VCaP (cell line): Measurements from ENCODE around the gene PRDM16.

Experiments used
- H3K27ac ChIP-seq: fragments of 450-650 bp; 2 replicates; pipeline ENCODE4 v1.5.1; 2017
- TF ChIP-seq, protein P1 (sequence below): fragments of 450-650 bp; conservative IDR thresholded peaks from 2 replicates; pipeline ENCODE4 v1.5.1; 2017; ENCODE audit warnings: mild to moderate bottlenecking, moderate library complexity

The PRDM16 gene

DNA sequence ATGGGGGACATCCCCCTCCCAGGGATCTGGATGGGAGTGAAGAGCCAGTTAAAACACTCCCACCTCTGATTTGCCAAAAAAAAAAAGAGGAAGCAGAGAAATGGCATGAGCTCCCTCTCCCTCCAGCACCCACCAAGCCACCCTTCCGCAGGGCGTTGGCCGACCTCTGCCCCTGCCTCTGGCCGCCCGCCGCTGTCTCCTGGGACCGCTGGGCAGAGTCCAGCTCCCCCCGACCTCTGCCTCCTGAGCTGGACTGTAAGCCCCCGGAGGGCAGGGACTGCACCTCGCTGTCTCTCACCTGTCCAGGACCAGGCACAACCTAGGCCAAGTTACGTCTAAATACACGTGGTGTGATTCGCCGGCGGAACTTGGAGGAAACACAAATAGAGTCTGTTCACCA lies 174.3 kb downstream of the PRDM16 start:
- TF ChIP-seq, protein P1, sequence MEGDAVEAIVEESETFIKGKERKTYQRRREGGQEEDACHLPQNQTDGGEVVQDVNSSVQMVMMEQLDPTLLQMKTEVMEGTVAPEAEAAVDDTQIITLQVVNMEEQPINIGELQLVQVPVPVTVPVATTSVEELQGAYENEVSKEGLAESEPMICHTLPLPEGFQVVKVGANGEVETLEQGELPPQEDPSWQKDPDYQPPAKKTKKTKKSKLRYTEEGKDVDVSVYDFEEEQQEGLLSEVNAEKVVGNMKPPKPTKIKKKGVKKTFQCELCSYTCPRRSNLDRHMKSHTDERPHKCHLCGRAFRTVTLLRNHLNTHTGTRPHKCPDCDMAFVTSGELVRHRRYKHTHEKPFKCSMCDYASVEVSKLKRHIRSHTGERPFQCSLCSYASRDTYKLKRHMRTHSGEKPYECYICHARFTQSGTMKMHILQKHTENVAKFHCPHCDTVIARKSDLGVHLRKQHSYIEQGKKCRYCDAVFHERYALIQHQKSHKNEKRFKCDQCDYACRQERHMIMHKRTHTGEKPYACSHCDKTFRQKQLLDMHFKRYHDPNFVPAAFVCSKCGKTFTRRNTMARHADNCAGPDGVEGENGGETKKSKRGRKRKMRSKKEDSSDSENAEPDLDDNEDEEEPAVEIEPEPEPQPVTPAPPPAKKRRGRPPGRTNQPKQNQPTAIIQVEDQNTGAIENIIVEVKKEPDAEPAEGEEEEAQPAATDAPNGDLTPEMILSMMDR: no peak
- no peak overlapping the region for H3K27ac ChIP-seq

GRCh38 chr1:3244025-3244926 lies 175.3 kb downstream of the PRDM16 start:
- no peak overlapping the region; the same call in 1 of the 2 replicates for H3K27ac ChIP-seq
- TF ChIP-seq, protein P1: no peak

DNA sequence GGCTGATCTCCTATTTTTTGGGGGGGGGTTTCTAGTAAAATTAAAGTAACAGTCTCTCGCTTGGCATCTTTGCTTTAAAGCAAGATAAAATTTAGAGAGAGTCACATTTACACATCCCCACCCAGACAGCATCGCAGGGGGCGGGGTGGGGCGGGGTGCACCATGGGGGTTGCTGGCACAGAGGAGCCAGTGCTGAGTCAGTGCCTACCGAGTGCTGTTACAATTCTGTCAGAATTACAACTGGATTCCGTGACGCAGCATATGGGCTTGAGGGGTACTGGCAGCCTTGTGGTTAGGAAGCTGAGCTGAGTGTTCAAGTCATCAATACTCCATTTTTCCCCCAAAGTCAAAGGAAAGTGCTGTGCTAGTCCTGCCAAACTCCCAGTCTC lies 175.9 kb downstream of the PRDM16 start:
- H3K27ac ChIP-seq: no peak overlapping the region
- TF ChIP-seq, protein P1: no peak

DNA sequence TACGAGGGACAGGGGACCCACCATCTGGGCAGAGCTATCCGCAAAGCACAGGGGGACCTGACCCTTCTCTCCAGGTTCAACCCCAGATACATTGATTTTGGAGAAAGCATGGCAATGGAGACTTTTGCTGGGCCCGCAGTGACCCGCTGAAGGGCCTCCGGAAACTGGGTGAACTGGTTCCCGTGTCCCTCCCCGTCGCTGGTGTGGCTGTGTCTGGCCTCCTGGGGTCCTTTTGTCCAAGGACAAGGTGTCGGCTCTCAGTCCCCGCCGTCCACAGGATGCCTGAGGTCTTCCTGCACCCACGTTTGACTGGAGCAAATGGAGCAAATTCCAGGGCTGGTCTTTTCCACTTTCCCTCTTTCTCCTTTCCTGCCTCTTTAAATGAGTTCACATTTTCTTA lies 176.3 kb downstream of the PRDM16 start:
- no peak overlapping the region for H3K27ac ChIP-seq

DNA sequence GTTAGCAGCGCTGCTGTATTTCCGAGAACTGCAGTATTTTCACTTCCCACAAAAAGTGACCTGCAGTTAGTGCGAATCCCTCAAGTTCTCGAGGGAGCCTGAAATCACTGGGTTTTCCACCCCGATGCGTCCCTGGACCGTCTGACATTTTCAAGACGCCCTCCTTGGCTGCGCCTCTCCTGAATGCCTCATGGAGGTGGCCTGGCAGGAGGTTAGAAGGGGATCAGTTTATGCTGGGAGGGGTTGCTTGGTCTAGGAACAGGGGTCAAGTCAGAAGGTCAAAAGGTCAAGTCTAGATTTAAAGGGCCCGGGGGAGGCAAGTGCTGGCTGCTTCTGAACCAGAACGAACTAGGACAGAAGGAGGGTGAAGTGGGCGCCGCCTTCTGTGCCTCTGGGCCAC lies 176.8 kb downstream of the PRDM16 start:
- no peak overlapping the region for H3K27ac ChIP-seq
- TF ChIP-seq, protein P1: no peak

More for the DNA sequence above, 176.3 kb downstream of the PRDM16 start:
- TF ChIP-seq, protein P1: no peak

DNA sequence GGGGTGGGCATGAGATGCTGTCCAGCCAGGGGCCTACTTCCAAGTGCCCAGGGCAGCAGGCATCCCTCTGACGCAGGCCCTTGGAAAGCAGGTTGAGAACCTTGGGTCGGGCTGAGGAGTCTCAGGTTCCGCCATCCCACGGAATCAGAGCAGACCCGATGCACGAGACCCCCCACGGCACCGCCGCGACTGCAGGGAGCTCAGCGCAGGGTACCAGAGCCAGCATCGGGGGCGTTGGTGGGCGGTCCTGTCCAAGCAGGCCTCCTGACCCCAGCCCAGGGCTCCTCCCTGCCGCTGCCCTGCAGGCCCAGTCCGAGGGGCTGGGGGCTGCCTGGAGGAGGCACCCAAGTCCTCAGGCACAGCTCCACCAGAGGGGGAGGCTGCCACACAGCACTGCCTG lies 177.2 kb downstream of the PRDM16 start:
- TF ChIP-seq, protein P1: no peak

GRCh38 chr1:3247521-3248121 lies 178.6 kb downstream of the PRDM16 start:
- H3K27ac ChIP-seq: no peak overlapping the region

More for the DNA sequence above, 177.2 kb downstream of the PRDM16 start:
- no peak overlapping the region for H3K27ac ChIP-seq

More at GRCh38 chr1:3247521-3248121, 178.6 kb downstream of the PRDM16 start:
- TF ChIP-seq, protein P1: no peak
